ENCODE measurements around the gene KLK15.

KLK15 gene, protein sequence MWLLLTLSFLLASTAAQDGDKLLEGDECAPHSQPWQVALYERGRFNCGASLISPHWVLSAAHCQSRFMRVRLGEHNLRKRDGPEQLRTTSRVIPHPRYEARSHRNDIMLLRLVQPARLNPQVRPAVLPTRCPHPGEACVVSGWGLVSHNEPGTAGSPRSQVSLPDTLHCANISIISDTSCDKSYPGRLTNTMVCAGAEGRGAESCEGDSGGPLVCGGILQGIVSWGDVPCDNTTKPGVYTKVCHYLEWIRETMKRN

DNA sequence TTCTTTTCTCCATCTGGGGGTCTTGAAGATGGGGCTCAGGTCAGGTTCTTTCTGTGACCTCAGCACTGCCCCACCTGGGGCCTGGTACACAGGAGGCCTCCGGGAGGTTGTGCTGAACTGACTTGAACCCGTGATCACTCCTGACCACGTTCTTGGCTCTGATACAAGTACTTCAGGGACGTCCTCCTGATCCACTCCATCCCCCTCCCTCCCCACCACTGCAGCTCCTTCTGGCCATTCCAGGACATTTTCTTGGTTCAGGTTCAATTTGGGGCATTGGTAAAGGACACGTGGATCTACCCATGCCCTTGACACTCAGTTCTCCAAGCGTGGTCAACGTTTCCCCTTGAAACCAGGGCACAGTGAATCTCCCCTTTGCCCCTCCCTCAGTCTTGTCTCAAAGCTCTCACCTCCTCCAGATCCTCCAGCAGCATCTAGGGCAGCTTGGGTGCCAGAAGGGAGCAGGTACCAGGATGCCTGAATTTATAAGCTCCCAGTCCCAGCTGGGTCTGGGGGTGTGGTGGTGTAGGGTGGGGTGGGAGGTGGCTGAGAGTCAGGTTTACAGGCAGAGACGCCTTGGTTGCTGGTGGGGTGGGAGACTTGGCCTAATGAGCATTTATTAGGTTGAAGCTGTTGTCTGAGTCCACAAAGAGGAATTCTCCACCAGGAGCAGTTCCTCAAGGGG is at the start of gene KLK15:
TSS of gene KLK15 (minus strand) at position 458 of the 685 bp plus-strand sequence. CDS start 2,082 bp downstream, outside the sequence.
- Mint-ChIP-seq H3K4me1 (peaks cover 15% of the 10 kb centered on the region), H3K9me3 (no peaks in the 10 kb centered on the region), H3K36me3 (no peaks in the 10 kb centered on the region), H3K4me3 (no peak within 1 kb of the TSS), H3K27me3 (peaks cover 23% of the 10 kb centered on the region), H3K27ac (no peak within 1 kb of the TSS)
- no peak for DNase-seq (ENCODE audit: low spot score in 2 of 2)
- no peak for ATAC-seq (ENCODE audit: low read depth)

DNA sequence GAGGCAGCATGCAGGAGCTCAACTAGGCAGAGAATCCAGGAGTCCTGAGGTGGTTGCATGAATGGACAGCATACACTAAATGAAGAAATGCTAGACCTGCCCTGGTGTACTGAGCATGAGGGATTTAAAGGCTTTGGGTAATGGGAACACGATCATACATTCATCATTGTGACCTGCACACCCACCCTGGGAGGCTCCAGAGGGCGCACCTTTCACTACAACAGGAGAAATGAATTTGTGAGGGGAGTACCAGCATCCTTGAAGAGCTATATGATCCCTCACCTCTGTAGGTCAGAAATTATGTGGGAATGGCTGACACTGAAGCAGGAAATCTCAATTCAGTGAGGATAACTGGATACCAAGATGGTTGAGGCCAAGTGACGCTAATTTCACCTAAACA is 48.8 kb upstream of the KLK15 start:
- Mint-ChIP-seq H3K4me3 (no peak overlapping the region), H3K27ac (no peak overlapping the region), H3K9me3 (no peaks in the 10 kb centered on the region), H3K27me3 (peaks cover 6% of the 10 kb centered on the region), H3K4me1 (peaks cover 10% of the 10 kb centered on the region), H3K36me3 (no peaks in the 10 kb centered on the region)
- DNase-seq (ENCODE audit: low spot score in 2 of 2) (no peak), ATAC-seq (ENCODE audit: low read depth) (no peak)

DNA sequence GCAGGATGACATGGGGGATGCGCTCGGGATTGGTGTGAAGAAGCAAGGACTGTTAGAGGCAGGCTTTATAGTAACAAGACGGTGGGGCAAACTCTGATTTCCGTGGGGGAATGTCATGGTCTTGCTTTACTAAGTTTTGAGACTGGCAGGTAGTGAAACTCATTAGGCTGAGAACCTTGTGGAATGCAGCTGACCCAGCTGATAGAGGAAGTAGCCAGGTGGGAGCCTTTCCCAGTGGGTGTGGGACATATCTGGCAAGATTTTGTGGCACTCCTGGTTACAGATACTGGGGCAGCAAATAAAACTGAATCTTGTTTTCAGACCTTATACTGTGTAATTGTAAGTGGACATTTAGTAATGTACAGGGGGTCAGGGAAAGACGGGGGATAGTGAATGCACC is 46.9 kb upstream of the KLK15 start:
- Mint-ChIP-seq H3K36me3 (no peaks in the 10 kb centered on the region), H3K9me3 (no peaks in the 10 kb centered on the region), H3K4me3 (no peak overlapping the region), H3K27me3 (peaks cover 6% of the 10 kb centered on the region), H3K27ac (no peak overlapping the region), H3K4me1 (peaks cover 9% of the 10 kb centered on the region)
- ATAC-seq (ENCODE audit: low read depth): no peak
- no peak for DNase-seq (ENCODE audit: low spot score in 2 of 2)

DNA sequence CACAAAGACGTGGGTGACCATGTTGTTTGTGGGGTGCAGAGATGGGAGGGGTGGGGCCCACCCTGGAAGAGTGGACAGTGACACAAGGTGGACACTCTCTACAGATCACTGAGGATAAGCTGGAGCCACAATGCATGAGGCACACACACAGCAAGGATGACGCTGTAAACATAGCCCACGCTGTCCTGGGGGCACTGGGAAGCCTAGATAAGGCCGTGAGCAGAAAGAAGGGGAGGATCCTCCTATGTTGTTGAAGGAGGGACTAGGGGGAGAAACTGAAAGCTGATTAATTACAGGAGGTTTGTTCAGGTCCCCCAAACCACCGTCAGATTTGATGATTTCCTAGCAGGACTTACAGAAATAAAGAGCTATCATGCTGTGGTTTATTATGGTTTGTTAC is 45.5 kb upstream of the KLK15 start:
- ATAC-seq (ENCODE audit: low read depth) (no peak), DNase-seq (ENCODE audit: low spot score in 2 of 2) (no peak)
- Mint-ChIP-seq H3K36me3 (no peaks in the 10 kb centered on the region), H3K4me3 (no peak overlapping the region), H3K4me1 (peaks cover 9% of the 10 kb centered on the region), H3K9me3 (no peaks in the 10 kb centered on the region), H3K27me3 (peaks cover 4% of the 10 kb centered on the region), H3K27ac (no peak overlapping the region)

DNA sequence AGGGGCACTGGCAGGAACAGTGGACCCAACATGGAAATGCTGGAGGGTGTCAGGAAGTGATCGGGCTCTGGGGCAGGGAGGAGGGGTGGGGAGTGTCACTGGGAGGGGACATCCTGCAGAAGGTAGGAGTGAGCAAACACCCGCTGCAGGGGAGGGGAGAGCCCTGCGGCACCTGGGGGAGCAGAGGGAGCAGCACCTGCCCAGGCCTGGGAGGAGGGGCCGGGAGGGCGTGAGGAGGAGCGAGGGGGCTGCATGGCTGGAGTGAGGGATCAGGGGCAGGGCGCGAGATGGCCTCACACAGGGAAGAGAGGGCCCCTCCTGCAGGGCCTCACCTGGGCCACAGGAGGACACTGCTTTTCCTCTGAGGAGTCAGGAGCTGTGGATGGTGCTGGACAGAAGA is 44.0 kb upstream of the KLK15 start:
- Mint-ChIP-seq H3K4me1 (peaks cover 9% of the 10 kb centered on the region), H3K36me3 (no peaks in the 10 kb centered on the region), H3K27ac (no peak overlapping the region), H3K27me3 (peaks cover 5% of the 10 kb centered on the region), H3K9me3 (no peaks in the 10 kb centered on the region), H3K4me3 (no peak overlapping the region)
- ATAC-seq (ENCODE audit: low read depth) (no peak), DNase-seq (ENCODE audit: low spot score in 2 of 2) (no peak)

DNA sequence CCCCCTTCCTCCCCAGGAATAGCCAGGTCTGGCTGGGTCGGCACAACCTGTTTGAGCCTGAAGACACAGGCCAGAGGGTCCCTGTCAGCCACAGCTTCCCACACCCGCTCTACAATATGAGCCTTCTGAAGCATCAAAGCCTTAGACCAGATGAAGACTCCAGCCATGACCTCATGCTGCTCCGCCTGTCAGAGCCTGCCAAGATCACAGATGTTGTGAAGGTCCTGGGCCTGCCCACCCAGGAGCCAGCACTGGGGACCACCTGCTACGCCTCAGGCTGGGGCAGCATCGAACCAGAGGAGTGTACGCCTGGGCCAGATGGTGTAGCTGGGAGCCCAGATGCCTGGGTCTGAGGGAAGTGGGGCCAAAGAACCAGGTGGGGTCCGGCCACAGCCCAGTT is 43.1 kb upstream of the KLK15 start:
- DNase-seq (ENCODE audit: low spot score in 2 of 2) (no peak), ATAC-seq (ENCODE audit: low read depth) (no peak)
- Mint-ChIP-seq H3K4me3 (no peak overlapping the region), H3K4me1 (peaks cover 2% of the 10 kb centered on the region), H3K9me3 (no peaks in the 10 kb centered on the region), H3K27ac (no peak overlapping the region), H3K27me3 (peaks cover 8% of the 10 kb centered on the region), H3K36me3 (no peaks in the 10 kb centered on the region)

DNA sequence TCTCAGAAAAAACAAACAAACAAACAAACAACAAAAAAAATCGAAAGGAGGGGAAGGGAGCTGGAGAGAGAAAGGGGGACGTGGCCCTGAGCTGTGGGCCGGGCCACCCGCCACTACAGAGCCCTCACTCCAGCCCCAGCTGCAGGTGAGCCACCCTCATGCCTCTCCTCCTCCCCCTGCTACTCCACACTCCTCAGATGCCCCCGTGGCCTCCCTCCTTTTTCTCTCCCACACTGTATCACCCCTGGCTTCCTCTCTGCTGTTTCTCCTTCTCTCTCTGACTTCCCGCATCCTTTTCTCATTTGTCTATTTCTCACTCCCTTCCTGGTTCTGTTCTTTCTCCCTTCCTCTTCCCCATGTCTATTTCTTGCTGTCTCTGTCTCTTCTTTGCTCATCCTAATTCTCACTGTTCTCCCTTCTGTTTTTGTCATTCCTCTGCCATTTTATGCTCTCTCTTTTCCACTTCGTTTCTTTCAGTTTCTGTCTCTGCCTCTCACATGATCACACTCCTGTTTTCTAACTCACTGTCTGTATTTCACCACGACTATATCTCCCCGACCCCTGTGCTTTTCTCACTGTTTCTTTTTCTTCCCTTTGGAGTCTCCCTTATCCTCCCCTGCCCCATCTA is 42.5 kb upstream of the KLK15 start:
- Mint-ChIP-seq H3K4me3 (no peak overlapping the region), H3K36me3 (no peaks in the 10 kb centered on the region), H3K9me3 (no peaks in the 10 kb centered on the region), H3K27me3 (peaks cover 13% of the 10 kb centered on the region), H3K27ac (no peak overlapping the region), H3K4me1 (peaks cover 2% of the 10 kb centered on the region)
- DNase-seq (ENCODE audit: low spot score in 2 of 2) (no peak), ATAC-seq (ENCODE audit: low read depth) (peak; percentile 62)

DNA sequence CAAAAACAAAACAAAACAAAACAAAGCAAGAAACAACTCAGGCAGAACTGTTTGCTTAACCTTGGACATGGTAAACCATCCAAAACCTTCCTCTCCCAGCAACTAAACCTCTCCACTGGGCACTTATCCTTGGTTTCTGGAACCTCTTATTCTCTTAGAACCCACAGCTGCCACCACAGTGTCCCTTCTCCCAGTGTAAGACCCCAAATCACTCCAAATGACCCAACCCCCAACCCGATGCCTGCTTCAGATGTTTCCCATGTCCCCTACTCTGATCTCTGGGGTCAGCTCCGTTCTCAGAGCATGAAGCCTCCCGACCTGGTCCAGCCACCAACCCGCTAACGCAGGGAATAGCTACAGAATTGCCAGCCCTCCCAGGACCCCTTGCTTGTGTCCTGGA is 40.8 kb upstream of the KLK15 start:
- no peak for ATAC-seq (ENCODE audit: low read depth)
- Mint-ChIP-seq H3K9me3 (no peaks in the 10 kb centered on the region), H3K4me1 (peaks cover 2% of the 10 kb centered on the region), H3K27ac (no peak overlapping the region), H3K27me3 (peaks cover 18% of the 10 kb centered on the region), H3K36me3 (no peaks in the 10 kb centered on the region), H3K4me3 (no peak overlapping the region)
- DNase-seq (ENCODE audit: low spot score in 2 of 2): no peak

DNA sequence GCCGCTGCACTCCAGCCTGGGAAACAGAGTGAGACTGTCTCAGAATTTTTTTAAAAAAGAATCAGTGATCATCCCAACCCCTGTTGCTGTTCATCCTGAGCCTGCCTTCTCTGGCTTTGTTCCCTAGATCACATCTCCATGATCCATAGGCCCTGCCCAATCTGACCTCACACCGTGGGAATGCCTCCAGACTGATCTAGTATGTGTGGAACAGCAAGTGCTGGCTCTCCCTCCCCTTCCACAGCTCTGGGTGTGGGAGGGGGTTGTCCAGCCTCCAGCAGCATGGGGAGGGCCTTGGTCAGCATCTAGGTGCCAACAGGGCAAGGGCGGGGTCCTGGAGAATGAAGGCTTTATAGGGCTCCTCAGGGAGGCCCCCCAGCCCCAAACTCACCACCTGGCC is 39.7 kb upstream of the KLK15 start, which contains the start of gene KLK2:
TSS of gene KLK2 (plus strand) at position 384 of the 400 bp plus-strand sequence. CDS start 35 bp downstream, outside the sequence.
- H3K4me1 Mint-ChIP-seq: no peaks in the 10 kb centered on the region
- H3K4me3 Mint-ChIP-seq: no peak within 1 kb of the TSS
- no peaks in the 10 kb centered on the region for H3K36me3 Mint-ChIP-seq
- no peak for DNase-seq (ENCODE audit: low spot score in 2 of 2)
- peaks cover 18% of the 10 kb centered on the region for H3K27me3 Mint-ChIP-seq
- H3K27ac Mint-ChIP-seq: no peak within 1 kb of the TSS
- no peaks in the 10 kb centered on the region for H3K9me3 Mint-ChIP-seq
- no peak for ATAC-seq (ENCODE audit: low read depth)

DNA sequence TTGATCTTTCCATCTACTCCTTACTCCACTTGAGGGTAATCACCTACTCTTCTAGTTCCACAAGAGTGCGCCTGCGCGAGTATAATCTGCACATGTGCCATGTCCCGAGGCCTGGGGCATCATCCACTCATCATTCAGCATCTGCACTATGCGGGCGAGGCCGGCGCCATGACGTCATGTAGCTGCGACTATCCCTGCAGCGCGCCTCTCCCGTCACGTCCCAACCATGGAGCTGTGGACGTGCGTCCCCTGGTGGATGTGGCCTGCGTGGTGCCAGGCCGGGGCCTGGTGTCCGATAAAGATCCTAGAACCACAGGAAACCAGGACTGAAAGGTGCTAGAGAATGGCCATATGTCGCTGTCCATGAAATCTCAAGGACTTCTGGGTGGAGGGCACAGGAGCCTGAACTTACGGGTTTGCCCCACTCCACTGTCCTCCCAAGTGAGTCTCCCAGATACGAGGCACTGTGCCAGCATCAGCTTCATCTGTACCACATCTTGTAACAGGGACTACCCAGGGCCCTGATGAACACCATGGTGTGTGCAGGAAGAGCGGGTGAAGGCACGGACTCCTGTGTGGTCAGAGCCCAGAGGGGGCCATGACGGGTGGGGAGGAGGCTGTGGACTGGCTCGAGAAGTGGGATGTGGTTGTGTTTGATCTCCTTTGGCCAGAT is 37.2 kb upstream of the KLK15 start:
- no peak overlapping the region for H3K27ac Mint-ChIP-seq
- DNase-seq (ENCODE audit: low spot score in 2 of 2) (no peak), ATAC-seq (ENCODE audit: low read depth) (peak; percentile 34)
- H3K9me3 Mint-ChIP-seq: no peaks in the 10 kb centered on the region
- no peaks in the 10 kb centered on the region for H3K36me3 Mint-ChIP-seq
- no peaks in the 10 kb centered on the region for H3K4me1 Mint-ChIP-seq
- peaks cover 19% of the 10 kb centered on the region for H3K27me3 Mint-ChIP-seq
- no peak overlapping the region for H3K4me3 Mint-ChIP-seq

DNA sequence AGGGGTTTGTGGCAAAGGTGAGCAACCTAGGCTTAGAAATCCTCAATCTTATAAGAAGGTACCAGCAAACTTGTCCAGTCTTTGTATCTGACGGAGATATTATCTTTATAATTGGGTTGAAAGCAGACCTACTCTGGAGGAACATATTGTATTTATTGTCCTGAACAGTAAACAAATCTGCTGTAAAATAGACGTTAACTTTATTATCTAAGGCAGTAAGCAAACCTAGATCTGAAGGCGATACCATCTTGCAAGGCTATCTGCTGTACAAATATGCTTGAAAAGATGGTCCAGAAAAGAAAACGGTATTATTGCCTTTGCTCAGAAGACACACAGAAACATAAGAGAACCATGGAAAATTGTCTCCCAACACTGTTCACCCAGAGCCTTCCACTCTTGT is 36.1 kb upstream of the KLK15 start:
- DNase-seq (ENCODE audit: low spot score in 2 of 2) (no peak), ATAC-seq (ENCODE audit: low read depth) (no peak)
- Mint-ChIP-seq H3K4me3 (no peak overlapping the region), H3K36me3 (no peaks in the 10 kb centered on the region), H3K4me1 (no peaks in the 10 kb centered on the region), H3K27ac (no peak overlapping the region), H3K9me3 (no peaks in the 10 kb centered on the region), H3K27me3 (peaks cover 19% of the 10 kb centered on the region)

DNA sequence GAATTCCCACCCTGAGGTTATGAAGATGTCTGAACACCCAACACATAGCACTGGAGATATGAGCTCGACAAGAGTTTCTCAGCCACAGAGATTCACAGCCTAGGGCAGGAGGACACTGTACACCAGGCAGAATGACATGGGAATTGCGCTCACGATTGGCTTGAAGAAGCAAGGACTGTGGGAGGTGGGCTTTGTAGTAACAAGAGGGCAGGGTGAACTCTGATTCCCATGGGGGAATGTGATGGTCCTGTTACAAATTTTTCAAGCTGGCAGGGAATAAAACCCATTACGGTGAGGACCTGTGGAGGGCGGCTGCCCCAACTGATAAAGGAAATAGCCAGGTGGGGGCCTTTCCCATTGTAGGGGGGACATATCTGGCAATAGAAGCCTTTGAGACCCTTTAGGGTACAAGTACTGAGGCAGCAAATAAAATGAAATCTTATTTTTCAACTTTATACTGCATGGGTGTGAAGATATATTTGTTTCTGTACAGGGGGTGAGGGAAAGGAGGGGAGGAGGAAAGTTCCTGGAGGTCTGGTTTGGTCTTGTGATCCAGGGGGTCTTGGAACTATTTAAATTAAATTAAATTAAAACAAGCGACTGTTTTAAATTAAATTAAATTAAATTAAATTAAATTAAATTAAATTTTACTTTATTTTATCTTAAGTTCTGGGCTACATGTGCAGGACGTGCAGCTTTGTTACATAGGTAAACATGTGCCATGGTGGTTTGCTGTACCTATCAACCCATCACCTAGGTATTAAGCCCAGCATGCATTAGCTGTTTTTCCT is 28.3 kb upstream of the KLK15 start:
- no peak overlapping the region for H3K27ac Mint-ChIP-seq
- H3K4me1 Mint-ChIP-seq: peaks cover 7% of the 10 kb centered on the region
- DNase-seq (ENCODE audit: low spot score in 2 of 2): no peak
- H3K4me3 Mint-ChIP-seq: no peak overlapping the region
- peaks cover 7% of the 10 kb centered on the region for H3K9me3 Mint-ChIP-seq
- H3K36me3 Mint-ChIP-seq: peaks cover 5% of the 10 kb centered on the region
- peaks cover 23% of the 10 kb centered on the region for H3K27me3 Mint-ChIP-seq
- ATAC-seq (ENCODE audit: low read depth): no peak

DNA sequence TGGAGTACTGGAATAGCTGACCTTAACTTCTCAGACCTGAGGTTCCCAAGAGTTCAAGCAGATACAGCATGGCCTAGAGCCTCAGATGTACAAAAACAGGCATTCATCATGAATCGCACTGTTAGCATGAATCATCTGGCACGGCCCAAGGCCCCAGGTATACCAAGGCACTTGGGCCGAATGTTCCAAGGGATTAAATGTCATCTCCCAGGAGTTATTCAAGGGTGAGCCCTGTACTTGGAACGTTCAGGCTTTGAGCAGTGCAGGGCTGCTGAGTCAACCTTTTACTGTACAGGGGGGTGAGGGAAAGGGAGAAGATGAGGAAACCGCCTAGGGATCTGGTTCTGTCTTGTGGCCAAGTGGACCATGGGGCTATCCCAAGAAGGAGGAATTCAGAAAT is 27.6 kb upstream of the KLK15 start:
- no peak overlapping the region for H3K4me3 Mint-ChIP-seq
- peaks cover 7% of the 10 kb centered on the region for H3K9me3 Mint-ChIP-seq
- peaks cover 7% of the 10 kb centered on the region for H3K4me1 Mint-ChIP-seq
- no peak overlapping the region for H3K27ac Mint-ChIP-seq
- H3K36me3 Mint-ChIP-seq: peaks cover 5% of the 10 kb centered on the region
- DNase-seq (ENCODE audit: low spot score in 2 of 2): no peak
- ATAC-seq (ENCODE audit: low read depth): no peak
- peaks cover 27% of the 10 kb centered on the region for H3K27me3 Mint-ChIP-seq

Data from memory B cell (primary cell).